Activated T-cell treated with anti-CD3 and anti-CD28 coated beads, Interleukin-2, amount 50 U/mL, for 4 hours (primary cell): ENCODE data around the gene PTPA. TPM values are rescaled to one million over a fixed set of nuclear protein-coding genes. Genes with fewer than 3 reads are reported as not detected.
"Not testable (repeated sequence)": the region's sequence is repeated elsewhere in the genome, so short reads cannot be mapped to it uniquely, and the experiment has no call there.

Experiments
- ATAC-seq, 2 donors: fragments of 200-7000 bp; cut with Tn5 transposase; one replicate each; pipeline ENCODE4 v1.10.0; 2021
- DNase-seq: peaks from one replicate; pipeline ENCODE4 v3.0.0-alpha.2; 2020
- H3K27me3 Mint-ChIP-seq: one replicate; pipeline ENCODE4 v1.8.0; 2021; ENCODE audit warnings: low read depth, mixed read lengths
- H3K36me3 Mint-ChIP-seq: one replicate; pipeline ENCODE4 v1.8.0; 2022; ENCODE audit warnings: mixed read lengths; ENCODE audit not compliant: insufficient read depth
- H3K4me1 Mint-ChIP-seq: one replicate; pipeline ENCODE4 v1.8.0; 2021; ENCODE audit warnings: low read depth, mixed read lengths
- H3K4me3 Mint-ChIP-seq: one replicate; pipeline ENCODE4 v1.8.0; 2021; ENCODE audit warnings: mild to moderate bottlenecking, moderate library complexity, mixed read lengths
- H3K9me3 Mint-ChIP-seq: one replicate; pipeline ENCODE4 v1.8.0; 2021; ENCODE audit warnings: mixed read lengths
- total RNA-seq, 3 donors: library from RNA; stranded (reverse); gene quantifications; one replicate each; pipeline ENCODE4 v1.2.1, GENCODE V29; 2021

The PTPA gene
- total RNA-seq, 3 donors from 2014 or later, result 80.7 to 90.2 (median 89.9) TPM

DNA sequence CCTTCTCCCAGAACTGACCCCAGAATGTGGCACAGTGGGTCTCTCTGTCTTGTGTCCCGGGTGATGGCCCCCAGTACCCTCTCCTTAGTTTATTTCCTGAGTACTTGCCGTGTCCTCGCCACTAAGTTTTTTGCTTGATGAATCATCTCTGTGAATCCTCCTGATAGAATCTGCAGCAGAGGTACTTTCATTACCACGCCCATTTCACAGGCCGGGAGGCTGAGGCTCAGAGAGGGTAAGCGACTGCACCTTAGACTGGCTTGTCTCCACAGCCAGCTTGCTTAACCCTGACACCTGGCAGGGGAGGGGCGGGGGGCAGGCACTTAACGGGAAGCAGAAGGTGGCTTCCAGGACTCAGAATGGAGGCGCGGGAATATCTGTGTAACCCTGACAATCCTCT, 74.8 kb downstream of the PTPA start:
- ATAC-seq (peak; percentile 80 to 84), DNase-seq (no peak)
- Mint-ChIP-seq H3K4me3 (no peak overlapping the region), H3K9me3 (no peaks in the 10 kb centered on the region), H3K4me1 (peaks cover 2% of the 10 kb centered on the region), H3K27me3 (no peaks in the 10 kb centered on the region), H3K36me3 (no peaks in the 10 kb centered on the region)

DNA sequence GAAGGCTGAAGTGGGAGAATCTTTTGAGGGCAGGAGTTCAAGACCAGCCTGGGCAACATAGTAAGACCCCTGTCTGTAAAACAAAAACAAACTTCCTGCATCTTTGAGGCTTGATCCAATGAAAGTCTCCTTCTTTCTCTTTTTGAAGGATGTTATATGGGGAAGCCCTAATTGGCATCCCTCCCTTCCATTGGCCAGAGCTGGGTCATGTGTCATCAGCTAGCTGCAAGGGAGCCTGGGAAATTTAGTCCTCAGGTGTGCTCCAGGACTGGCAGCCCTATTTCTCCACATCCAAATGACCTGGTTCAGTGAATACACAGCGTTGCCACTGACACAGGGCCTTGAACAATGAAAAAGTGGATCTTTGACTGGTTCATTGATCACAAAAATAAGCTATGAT, 75.8 kb downstream of the PTPA start:
- no peak for DNase-seq
- no peak overlapping the region for H3K4me3 Mint-ChIP-seq
- H3K27me3 Mint-ChIP-seq, result no peaks in the 10 kb centered on the region
- H3K9me3 Mint-ChIP-seq, result no peaks in the 10 kb centered on the region
- H3K4me1 Mint-ChIP-seq, result peaks cover 2% of the 10 kb centered on the region
- no peak for ATAC-seq
- no peaks in the 10 kb centered on the region for H3K36me3 Mint-ChIP-seq

DNA sequence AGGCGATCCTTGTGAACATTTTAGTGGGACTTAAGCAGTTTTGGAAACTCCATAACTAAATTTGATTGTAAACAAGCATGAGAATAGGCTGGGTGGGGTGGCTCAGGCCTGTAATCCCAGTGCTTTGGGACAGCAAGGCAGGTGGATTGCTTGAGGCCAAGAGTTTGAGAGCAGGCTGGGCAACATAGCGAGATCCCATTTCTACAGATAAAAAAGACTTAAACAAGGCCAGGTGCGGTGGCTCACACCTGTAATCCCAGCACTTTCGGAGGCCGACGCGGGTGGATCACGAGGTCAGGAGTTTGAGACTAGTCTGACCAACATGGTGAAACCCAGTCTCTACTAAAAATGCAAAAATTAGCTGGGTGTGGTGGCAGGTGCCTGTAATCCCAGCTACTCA, 78.8 kb downstream of the PTPA start:
- not testable (repeated sequence) for H3K9me3 Mint-ChIP-seq, H3K36me3 Mint-ChIP-seq, H3K4me3 Mint-ChIP-seq, H3K27me3 Mint-ChIP-seq, DNase-seq, ATAC-seq, H3K4me1 Mint-ChIP-seq

DNA sequence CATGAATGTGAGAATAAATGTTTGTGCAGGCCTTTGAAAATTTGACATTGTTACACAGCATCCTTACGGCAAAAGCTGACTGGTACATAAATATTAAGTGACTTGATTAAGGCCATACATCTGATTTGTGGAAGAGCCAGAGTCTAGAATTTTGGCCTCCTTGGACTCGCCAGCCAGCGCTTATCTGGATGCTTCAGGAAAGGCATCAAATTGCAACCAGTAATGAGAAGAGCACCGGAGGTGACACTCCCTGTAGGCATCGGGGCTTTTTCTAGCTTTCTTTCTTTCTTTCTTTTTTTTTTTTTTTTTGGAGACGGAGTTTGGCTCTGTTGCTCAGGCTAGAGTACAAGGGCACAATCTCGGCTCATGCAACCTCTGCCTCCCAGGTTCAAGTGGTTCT, 80.0 kb downstream of the PTPA start:
- peaks cover 16% of the 10 kb centered on the region for H3K27me3 Mint-ChIP-seq
- peaks cover 4% of the 10 kb centered on the region for H3K9me3 Mint-ChIP-seq
- ATAC-seq (no peak), DNase-seq (no peak)
- H3K4me1 Mint-ChIP-seq, result no peaks in the 10 kb centered on the region
- H3K36me3 Mint-ChIP-seq, result no peaks in the 10 kb centered on the region
- no peak overlapping the region for H3K4me3 Mint-ChIP-seq

DNA sequence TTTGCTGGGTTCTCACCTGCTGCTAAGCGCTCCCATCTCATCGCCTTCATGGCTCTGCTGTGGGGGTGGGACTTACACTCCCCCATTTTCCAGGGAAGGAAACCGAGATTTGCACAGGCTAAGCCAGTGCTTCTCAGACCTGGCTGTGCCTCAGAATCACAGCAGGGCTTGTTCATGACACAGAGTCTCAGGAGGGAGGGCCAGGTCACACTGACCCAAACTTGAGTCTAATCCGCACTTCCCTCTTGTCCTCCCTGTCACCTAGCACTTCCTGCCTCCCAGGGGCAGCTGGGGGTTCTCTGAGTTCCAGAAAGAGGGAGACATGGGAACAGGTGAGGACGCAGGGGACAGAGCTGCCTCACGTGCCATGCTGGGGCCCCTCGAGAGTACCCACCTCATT, 82.4 kb downstream of the PTPA start:
- ATAC-seq (no peak), DNase-seq (no peak)
- no peaks in the 10 kb centered on the region for H3K36me3 Mint-ChIP-seq

DNA sequence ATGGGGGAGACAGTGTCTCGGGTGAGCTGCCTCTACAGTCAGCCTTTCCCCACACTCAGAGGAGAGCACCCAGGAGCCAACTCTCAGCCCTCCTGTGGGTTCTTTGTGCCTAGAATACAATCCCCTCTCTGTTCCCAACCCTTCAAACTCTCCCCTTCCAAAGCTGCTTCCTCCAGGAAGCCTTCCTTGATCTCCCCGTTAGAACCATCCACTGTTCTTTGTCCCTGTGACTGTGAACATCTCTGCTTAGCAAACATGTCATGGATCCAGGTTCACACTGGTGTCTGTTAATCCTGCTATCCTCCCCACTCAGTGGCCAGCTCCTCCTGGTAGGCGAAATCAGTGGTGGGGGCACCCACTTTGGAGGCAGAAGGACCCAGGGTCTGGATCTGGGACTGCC, 83.0 kb downstream of the PTPA start:
- H3K36me3 Mint-ChIP-seq, result no peaks in the 10 kb centered on the region
- H3K9me3 Mint-ChIP-seq, result peaks cover 4% of the 10 kb centered on the region
- DNase-seq (no peak), ATAC-seq (no peak)
- no peak overlapping the region for H3K4me3 Mint-ChIP-seq
- peaks cover 32% of the 10 kb centered on the region for H3K27me3 Mint-ChIP-seq
- H3K4me1 Mint-ChIP-seq, result no peaks in the 10 kb centered on the region

More for the DNA sequence above, 82.4 kb downstream of the PTPA start:
- Mint-ChIP-seq H3K27me3 (peaks cover 28% of the 10 kb centered on the region), H3K9me3 (peaks cover 4% of the 10 kb centered on the region), H3K4me3 (no peak overlapping the region), H3K4me1 (no peaks in the 10 kb centered on the region)

DNA sequence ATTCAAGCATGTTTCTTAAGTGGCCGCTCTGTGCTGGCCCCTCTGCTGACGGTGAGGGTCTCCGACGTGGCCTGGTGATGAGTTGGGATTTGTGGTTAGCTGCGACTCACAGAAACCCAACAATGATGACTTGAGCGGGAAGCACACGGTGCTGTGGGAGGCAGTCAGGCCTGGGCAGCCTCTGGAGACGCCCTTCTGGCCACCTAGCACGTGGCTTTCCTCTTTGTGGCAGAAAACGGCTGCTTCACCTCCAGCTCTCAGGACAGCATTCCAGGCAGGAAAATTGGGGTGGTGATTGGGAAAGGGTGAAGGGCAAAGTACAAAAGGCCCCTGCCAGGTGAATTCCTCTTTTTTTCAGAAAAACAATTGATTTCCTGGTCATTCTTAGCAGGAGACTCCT, 84.4 kb downstream of the PTPA start:
- ATAC-seq, result no peak
- H3K4me1 Mint-ChIP-seq, result no peaks in the 10 kb centered on the region
- H3K27me3 Mint-ChIP-seq, result peaks cover 32% of the 10 kb centered on the region
- no peaks in the 10 kb centered on the region for H3K36me3 Mint-ChIP-seq
- H3K4me3 Mint-ChIP-seq, result no peak overlapping the region
- no peak for DNase-seq
- peaks cover 4% of the 10 kb centered on the region for H3K9me3 Mint-ChIP-seq

DNA sequence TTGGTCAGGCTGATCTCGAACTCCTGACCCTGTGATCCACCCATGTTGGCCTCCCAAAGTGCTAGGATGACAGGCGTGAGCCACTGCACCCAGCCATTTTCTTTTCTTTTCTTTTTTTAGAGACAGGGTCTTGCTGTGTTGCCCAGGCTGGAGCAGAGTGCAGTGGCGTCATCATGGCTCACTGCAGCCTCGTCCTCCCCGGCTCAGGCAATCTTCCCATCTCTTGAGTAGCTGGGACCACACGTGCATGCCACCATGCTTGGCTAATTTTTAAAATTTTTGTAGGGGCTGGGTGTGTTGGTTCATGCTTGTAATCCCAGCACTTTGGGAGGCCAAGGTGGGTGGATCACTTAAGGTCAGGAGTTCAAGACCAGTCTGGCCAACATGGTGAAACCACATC, 85.8 kb downstream of the PTPA start:
- ATAC-seq, H3K36me3 Mint-ChIP-seq, H3K9me3 Mint-ChIP-seq, H3K4me1 Mint-ChIP-seq, DNase-seq, H3K4me3 Mint-ChIP-seq: not testable (repeated sequence)
- peaks cover 32% of the 10 kb centered on the region for H3K27me3 Mint-ChIP-seq

DNA sequence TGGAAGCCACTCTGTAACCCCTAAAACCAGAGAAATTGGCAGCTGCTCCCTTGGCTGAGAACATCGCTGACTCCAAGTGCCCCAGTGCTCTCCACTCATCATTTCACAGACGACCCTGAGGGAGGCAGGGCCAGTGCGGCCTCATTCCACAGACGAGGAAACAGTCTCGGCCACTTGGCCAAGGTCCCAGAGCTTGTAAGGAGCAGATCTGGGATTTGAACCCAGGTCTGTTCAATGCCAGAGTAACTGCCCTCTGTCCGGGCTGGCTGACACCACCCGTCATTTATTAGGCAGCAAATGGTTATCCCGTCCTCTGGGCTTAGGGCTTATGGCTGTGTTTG, 86.7 kb downstream of the PTPA start:
- no peak for ATAC-seq
- no peaks in the 10 kb centered on the region for H3K36me3 Mint-ChIP-seq
- H3K4me1 Mint-ChIP-seq, result peaks cover 2% of the 10 kb centered on the region
- no peak overlapping the region for H3K4me3 Mint-ChIP-seq
- DNase-seq, result no peak
- peaks cover 32% of the 10 kb centered on the region for H3K27me3 Mint-ChIP-seq
- no peaks in the 10 kb centered on the region for H3K9me3 Mint-ChIP-seq

Other genes with a start within 250 kb of the PTPA start
- 1 to 10 TPM; 4.7 to 5.6 (median 4.8) TPM for gene KYAT1, start 229.5 kb upstream of the PTPA start, total RNA-seq
- gene LRRC8A, start 229.3 kb upstream of the PTPA start, total RNA-seq, result 10 to 100 TPM; 22.6 to 24.0 (median 23.6) TPM
- under 1 TPM in 1 of 3 donors, not detected in 2; 0.20 TPM for gene PHYHD1, start 190.4 kb upstream of the PTPA start, total RNA-seq
- gene DOLK, start 163.8 kb upstream of the PTPA start, total RNA-seq, result 10 to 100 TPM; 14.4 to 15.8 (median 15.2) TPM
- 100 to 1,000 TPM; 166 to 183 (median 167) TPM for gene NUP188, start 163.7 kb upstream of the PTPA start, total RNA-seq
- gene SH3GLB2, start 83.1 kb upstream of the PTPA start, total RNA-seq, result 10 to 100 TPM; 37.5 to 43.2 (median 40.9) TPM
- 10 to 100 TPM; 42.4 to 50.9 (median 46.6) TPM for gene MIGA2, start 74.8 kb upstream of the PTPA start, total RNA-seq
- gene DOLPP1, start 30.3 kb upstream of the PTPA start, total RNA-seq, result 10 to 100 TPM; 27.5 to 30.5 (median 30.3) TPM
- gene CRAT, start 622 bp upstream of the PTPA start, total RNA-seq, result 1 to 10 TPM; 3.4 to 5.2 (median 5.2) TPM
- gene IER5L, start 66.8 kb downstream of the PTPA start, total RNA-seq, result 1 to 10 TPM; 1.6 to 1.9 (median 1.8) TPM